GM10266 (cell line): ENCODE data around the gene KHSRP.

Experiments used
- DNase-seq: peaks from one replicate; pipeline ENCODE4 v3.0.0; 2012; ENCODE audit errors: extremely low spot score
- TF ChIP-seq, protein P1 (sequence below): IDR thresholded peaks from 2 replicates; pipeline ENCODE4 v1.5.1; 2012; ENCODE audit warnings: mild to moderate bottlenecking, low read depth; ENCODE audit not compliant: control insufficient read depth, insufficient read depth; ENCODE audit errors: missing control alignments

Gene KHSRP

DNA sequence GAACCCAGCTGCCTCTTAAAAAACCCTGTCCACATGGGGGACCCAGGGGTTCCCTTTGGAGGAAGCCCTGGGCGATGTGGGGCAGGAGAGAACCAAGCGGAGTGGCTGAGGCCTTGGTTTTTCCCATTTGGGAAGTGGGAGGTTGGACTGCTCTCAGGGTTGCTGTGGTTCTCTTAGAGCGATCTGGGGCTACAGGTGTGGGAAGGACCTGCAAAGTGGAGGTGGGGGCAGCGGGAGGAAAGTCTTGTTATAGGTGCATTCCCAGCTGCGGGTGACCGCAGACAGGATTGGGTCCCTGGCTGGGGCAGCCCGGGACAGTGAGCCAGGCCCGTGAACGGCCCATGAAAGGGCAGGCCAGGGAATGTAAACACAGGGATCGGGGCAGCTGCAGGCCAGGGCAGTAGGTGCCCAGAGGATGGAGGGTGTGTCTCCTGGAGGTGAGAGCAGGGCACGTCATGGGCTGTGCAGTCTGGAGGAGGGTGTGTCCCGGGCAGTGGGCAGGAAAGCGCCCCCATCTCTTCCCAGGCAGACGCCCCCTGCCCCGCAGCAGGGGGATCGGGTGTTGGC is 34.2 kb upstream of the KHSRP start:
- TF ChIP-seq, protein P1, sequence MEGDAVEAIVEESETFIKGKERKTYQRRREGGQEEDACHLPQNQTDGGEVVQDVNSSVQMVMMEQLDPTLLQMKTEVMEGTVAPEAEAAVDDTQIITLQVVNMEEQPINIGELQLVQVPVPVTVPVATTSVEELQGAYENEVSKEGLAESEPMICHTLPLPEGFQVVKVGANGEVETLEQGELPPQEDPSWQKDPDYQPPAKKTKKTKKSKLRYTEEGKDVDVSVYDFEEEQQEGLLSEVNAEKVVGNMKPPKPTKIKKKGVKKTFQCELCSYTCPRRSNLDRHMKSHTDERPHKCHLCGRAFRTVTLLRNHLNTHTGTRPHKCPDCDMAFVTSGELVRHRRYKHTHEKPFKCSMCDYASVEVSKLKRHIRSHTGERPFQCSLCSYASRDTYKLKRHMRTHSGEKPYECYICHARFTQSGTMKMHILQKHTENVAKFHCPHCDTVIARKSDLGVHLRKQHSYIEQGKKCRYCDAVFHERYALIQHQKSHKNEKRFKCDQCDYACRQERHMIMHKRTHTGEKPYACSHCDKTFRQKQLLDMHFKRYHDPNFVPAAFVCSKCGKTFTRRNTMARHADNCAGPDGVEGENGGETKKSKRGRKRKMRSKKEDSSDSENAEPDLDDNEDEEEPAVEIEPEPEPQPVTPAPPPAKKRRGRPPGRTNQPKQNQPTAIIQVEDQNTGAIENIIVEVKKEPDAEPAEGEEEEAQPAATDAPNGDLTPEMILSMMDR = no peak
- DNase-seq = peak; percentile 33

DNA sequence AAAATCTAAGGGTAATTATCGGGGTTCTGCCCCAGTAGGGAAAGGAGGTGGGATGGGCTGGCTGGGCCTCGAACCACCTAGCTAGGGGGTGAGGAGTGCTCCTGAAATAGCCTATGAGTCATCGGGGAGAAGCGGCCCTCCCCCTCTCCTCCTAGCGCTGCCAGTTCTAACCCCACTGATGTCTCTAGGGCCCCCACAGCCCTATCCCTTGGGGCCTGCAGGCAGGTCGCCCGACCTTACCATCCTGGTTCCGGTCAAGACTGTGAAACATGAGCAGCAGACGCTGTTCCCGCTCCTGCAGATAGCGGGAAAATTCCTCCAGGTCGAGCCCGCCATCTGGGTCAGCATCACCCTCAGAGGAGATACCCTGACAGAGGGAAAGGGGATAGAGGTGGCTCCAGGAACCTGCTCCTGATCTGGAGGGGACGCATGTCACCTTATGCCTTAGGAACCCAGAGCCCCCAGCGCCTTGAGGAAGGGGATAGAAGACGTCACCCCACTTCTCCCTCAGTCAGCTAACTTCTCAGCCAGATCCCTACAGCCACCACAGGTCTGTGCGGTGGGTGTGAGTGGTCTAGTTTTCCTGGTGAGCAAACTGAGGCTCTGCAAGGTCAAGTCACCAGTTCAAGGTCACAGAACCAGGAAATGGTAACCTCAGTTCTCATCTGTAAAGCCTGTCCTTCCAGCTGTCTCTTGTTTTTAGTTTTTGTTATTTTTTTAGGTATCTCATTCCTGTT is 33.5 kb upstream of the KHSRP start:
- TF ChIP-seq, protein P1 = no peak

DNA sequence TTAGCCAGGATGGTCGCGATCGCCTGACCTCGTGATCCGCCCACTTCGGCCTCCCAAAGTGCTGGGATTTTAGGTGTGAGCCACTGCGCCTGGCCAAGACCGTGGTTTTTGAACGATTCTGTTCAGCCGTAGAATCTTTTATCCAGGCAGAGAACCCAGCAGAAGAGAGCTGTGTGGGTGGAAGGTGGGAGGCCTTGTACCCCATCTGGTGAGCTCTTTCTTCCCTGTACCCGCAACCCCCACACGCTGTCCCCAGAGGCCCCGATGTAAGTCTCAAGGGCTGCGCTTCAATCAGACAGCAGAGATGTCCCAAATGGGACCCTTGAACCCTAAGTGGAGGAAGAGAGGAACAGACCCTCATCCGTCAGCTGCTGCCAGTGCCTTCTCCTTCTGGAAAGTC is 31.3 kb upstream of the KHSRP start:
- DNase-seq = no peak
- TF ChIP-seq, protein P1 = no peak

More for the DNA sequence above, 33.5 kb upstream of the KHSRP start:
- DNase-seq = peak; percentile 72

- no peak for DNase-seq
- TF ChIP-seq, protein P1 = no peak
These were observed 29.4 kb upstream of the KHSRP start for GRCh38 chr19:6453951-6454565.

DNA sequence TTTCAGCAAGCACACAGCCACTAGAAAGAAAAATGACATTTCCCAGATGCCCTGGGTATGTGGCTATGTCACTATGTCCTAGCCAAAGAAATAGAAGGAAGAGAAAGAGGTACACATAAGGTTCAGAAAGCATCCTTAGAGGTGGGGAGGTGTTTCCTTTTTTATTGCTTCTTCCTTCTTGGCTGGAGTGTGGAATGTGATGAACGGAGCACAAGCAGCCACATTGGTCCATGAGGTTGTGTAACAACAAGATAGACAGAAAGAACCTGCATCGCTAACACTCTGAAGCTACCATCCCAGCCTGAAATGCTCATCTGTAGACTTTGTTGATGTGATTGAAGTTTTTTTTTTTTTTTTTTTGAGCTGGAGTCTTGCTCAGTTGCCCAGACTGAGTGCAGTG is 28.3 kb upstream of the KHSRP start:
- TF ChIP-seq, protein P1 = no peak
- DNase-seq = no peak

DNA sequence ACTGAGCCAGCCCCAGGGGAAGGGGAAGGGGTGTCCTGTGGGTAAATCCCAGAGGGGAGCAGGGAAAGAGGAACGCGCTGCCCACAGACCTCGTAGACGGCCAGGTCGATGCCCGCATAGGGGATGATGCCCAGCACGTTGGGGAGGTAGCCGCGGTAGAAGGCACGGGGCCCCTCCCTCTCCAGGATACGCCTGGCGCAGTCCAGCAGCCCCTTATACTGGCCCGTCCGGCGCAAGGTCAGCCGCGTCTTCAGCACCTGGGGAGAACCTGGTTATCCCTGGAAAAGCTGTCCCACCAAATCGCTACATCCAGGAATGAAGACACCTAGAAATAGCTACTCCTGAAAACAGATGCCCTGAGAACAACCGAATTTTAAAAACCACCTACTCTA is 27.6 kb upstream of the KHSRP start:
- TF ChIP-seq, protein P1 = no peak

More for the DNA sequence above, 27.6 kb upstream of the KHSRP start:
- no peak for DNase-seq
